LNCaP clone FGC (cell line): Measurements from ENCODE around the gene NPDC1.
A peak's percentile ranks its signal among the peaks of the same experiment; 100 is the strongest.
"Not testable (repeated sequence)": the region's sequence is repeated elsewhere in the genome, so short reads cannot be mapped to it uniquely, and the experiment has no call there.

Experiments used
- DNase-seq: peaks from one replicate; pipeline ENCODE4 v3.0.0-alpha.2; 2011; ENCODE audit warnings: low read depth
- H3K4me3 ChIP-seq: 2 replicates; pipeline ENCODE4 v1.5.1; 2011; ENCODE audit warnings: mild to moderate bottlenecking, low read depth, low read length, control low read depth
- CTCF ChIP-seq: IDR thresholded peaks from 2 replicates; pipeline ENCODE4 v1.5.1; 2012; ENCODE audit warnings: mild to moderate bottlenecking; ENCODE audit not compliant: control insufficient read depth, insufficient read depth; ENCODE audit errors: extremely low read depth

NPDC1 gene

GRCh38 chr9:137007816-137008270 is 38.1 kb downstream of the NPDC1 start:
- DNase-seq, result no peak
- TF ChIP-seq CTCF, result no peak
- no peak overlapping the region for H3K4me3 ChIP-seq

- TF ChIP-seq CTCF, result no peak
- H3K4me3 ChIP-seq, result no peak overlapping the region
- no peak for DNase-seq
Measured at GRCh38 chr9:137007108-137007815, 38.7 kb downstream of the NPDC1 start.

DNA sequence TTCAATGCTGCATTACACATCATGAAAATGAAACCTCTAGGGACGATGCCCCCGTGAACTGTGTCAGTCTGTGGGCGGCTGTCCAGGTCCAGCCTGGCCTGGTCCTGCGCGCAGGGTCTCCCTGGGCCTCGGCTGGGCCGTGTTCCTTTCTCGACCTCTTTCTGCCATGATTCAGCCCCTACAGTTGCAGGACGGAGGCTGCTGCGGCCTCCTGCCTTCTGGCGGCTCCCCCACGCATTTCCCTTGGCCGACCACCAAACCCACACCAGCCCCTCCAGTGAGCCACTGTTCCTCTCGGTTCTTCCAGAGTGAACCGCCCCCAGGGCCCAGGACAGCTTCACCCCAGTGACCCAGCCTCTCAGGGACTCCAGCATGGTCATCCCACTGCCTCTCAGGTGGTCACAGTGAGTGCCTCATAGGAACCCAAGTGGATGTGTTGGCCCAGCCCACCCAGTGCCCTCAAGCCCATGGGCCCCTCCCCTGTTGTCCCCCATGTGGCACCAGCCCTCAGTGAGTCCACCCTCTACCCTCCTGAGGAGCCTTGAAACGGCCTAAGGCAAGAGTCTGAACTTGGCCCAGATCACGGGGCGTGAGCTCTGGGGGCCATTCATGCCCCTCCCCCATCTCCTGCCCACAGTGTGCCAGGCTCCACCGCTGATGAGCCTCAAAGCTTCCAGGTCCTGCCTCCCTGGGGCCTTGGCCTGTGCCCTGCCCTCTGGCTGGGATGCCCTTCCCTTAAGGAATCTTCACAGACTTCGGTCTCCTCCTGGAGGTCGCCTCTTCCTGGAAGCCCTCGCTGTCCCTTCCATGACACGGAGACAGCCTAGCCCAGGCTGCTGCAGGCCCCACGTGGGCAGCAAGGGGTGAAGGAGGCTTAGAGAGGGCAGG is 39.6 kb downstream of the NPDC1 start:
- no peak overlapping the region for H3K4me3 ChIP-seq
- no peak for TF ChIP-seq CTCF
- no peak for DNase-seq

DNA sequence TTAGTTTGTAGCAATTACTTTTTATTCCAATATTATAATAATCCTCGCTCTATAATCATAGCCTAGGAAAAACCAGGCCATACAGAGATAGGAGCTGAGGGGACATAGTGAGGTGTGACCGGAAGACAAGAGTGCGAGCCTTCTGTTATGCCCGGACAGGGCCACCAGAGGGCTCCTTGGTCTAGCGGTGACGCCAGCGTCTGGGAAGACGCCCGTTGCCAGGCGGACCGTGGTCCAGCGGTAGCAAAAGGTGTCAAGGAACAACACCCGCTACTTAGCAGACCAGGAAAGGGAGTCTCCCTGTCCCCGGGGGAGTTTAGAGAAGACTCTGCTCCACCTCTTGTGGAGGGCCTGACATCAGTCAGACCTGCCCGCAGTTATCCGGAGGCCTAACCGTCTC is 41.7 kb downstream of the NPDC1 start:
- TF ChIP-seq CTCF, result 0 out of 2 replicates have a peak, but pooled peaks have one; percentile 1

GRCh38 chr9:137002646-137003041 is 43.3 kb downstream of the NPDC1 start:
- TF ChIP-seq CTCF, result no peak
- no peak for DNase-seq
- no peak overlapping the region for H3K4me3 ChIP-seq

More for the DNA sequence above, 41.7 kb downstream of the NPDC1 start:
- H3K4me3 ChIP-seq, DNase-seq: not testable (repeated sequence)

DNA sequence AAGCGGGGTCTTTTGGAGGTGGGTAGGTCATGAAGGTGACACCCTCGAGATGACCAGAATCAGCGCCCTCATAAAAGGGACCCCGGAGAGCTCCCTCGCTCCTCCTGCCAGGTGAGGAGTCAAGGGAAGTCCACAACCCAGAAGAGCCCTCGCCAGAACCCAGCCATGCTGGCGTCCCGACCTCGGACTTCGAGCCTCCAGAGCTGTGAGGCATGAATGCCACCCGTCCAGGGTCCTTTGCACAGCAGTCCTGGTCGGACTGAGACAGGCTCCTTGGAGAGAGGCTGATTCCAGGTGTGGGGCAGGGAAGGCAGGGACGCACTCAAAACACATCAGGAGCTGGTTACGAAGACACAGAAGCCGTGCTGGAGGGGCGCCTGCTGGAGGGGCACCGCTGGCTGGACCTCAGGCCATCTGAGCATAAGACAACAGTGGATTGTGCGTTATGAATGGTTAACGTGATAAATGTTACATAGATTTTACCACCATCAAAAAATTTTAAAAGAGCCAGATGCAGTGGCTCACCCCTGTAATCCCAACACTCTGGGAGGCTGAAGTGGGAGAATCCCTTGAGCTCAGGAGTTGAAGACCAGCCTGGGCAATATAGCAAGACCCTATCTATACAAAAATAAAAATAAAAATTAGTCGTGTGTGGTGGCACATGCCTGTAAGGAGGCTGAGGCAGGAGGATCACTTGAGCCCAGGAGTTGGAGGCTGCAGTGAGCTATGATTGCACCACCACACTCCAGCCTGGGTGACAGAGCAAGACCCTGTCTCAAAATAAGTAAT is 43.9 kb downstream of the NPDC1 start:
- DNase-seq, result no peak
- H3K4me3 ChIP-seq, result no peak overlapping the region
- no peak for TF ChIP-seq CTCF
